Stimulated activated CD4-positive, alpha-beta T cell treated with anti-CD3 and anti-CD28 coated beads, Interleukin-4, amount 100 ng/mL, for 48 hours (primary cell): Measurements from ENCODE around the gene DLL1.
A peak's percentile ranks its signal among the peaks of the same experiment; 100 is the strongest.

Source experiments
- DNase-seq, 2 donors: peaks; one replicate each; pipeline ENCODE4 v3.0.0-alpha.2; 2020; ENCODE audit warnings: low read depth in 2 of 2

DLL1 gene

DNA sequence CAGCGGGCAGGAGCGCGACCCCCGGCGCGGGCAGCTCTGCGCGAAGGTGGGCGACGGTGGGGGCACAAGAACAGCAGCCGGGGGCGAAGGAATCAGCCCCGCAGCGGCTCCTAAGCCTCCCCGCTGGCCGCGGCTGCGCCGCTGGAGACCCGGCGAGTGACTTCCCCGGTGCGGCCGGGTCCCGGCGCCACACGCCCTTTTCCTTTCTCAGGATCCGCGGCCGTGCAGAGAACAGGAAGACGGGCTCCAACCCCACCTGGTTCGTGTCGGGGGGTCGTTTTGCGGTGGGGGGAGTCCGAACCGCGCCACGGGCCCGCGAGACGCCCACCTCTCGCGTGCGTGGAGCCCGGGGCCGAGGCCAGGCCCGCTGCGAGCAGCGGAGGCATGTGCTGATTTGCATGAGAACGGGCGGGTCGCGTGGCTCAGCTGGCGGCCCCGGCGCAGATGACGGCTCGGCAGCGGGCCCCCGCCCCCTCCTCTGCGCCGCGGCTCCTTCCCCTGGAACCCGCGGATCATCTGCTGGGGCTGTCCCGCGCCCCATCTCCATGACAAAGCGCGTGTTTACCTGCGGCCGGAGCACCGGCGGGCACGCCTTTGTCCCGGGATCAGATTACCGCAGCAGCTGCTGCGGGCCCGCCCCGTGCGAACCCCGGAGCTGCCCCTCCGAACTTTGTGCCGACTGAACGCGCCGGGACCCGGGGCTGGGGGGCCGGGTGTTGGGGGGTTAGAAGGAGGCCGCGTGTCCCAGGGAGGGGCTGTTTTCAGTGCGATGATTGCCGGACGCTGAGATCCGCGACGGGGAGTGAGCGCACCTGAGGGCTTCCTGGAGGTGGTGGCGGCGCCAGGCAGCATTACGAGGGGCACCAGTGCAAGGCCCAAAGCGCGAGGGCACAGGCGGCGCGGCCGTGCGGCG lies 4.9 kb upstream of the DLL1 start:
- peak in 1 of 2 donors; percentile 43 for DNase-seq

DNA sequence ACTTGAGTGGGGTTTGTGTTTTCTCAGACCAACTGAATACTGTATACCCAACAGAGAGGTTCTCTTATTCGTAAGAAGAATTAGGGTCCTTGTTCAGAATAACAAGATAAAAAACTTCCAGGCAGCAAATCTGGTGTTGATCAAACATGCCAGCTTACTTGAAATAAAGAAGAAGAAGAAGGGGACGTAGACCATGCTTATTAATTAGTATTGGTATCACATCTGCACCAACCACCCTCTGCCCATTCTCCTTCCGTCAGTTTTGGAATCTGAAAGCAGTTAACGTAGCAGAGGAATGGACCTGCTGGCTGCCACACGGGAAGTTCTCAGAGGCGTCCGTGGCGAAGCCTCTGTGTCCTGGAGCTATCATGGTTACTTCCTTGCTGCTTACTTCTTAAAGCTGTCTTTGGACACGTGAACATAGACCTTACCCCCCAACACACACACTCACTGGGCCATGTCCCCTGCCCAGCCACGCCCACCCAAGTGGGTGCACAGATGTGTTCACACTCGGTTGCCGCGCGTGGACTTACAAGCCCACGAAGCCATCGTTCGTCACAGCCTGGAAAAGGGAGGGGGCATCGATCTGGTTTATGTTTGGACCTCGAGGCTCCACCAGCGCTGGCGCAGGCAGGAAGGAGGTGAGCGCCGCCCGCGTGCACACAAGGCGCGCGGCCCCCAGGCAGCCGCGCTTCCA lies 4.1 kb upstream of the DLL1 start:
- no peak for DNase-seq

DNA sequence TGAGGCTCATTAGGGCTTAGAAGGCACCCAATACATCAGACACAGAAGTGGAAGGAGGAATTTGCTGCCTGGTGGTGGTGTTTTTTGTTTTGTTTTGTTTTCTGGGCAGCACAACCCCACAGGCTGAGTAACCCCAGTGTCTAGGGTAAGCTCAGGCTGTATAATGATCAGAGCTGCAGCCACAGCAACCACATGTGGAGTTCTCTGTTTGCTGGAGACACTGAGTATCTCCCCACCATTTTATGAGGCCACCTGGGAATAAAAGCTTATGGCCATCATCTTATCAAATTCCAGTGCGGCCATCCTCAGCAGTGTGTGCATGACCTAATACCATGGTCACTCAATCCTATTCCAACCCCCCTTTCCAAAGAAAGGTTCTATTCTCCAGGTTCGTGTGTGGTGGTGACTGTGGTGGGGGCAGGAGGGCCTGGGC lies 3.4 kb upstream of the DLL1 start:
- DNase-seq = no peak

DNA sequence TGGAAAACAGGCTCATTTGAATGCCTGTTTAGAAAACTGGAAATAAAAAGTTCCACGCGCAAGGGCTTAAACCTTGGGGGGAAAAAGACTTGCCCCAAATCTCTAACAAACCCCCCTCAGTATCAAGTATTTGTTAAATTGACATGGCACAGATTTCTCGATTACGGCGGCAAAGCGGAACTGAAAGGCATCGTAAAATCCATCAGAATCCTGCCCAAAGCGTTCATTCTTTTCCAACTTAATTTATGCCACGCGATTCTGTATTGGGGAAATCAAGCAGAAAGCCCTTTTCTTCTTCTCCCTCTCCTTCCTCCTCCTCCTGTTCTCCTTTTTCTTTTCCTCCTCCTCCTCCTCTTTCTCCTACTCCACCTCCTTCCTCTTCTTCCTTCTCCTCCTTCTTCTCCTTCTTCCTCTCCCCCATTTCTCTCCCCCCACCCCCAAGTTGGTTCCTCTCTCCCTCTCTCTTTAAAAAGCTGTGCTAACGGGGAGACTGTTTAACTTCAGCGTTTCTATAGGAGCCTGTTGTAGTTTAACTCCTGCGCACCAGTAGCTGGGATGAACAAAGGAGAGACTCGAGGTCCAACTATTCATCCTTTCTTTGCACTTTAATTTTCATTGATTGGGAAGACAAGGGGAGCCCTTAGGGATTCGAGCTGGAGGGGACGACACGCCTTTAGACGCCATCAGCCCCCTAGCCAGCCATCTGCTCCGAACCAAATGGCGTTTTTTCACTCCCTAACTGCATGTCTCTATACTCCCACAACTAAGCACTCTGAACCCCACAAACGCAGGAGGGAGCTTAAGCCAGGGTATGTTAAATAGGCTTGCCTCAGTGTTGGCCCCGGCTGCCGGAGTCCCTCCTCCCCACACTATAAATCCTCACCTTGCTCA lies 2.7 kb upstream of the DLL1 start:
- no peak for DNase-seq

DNA sequence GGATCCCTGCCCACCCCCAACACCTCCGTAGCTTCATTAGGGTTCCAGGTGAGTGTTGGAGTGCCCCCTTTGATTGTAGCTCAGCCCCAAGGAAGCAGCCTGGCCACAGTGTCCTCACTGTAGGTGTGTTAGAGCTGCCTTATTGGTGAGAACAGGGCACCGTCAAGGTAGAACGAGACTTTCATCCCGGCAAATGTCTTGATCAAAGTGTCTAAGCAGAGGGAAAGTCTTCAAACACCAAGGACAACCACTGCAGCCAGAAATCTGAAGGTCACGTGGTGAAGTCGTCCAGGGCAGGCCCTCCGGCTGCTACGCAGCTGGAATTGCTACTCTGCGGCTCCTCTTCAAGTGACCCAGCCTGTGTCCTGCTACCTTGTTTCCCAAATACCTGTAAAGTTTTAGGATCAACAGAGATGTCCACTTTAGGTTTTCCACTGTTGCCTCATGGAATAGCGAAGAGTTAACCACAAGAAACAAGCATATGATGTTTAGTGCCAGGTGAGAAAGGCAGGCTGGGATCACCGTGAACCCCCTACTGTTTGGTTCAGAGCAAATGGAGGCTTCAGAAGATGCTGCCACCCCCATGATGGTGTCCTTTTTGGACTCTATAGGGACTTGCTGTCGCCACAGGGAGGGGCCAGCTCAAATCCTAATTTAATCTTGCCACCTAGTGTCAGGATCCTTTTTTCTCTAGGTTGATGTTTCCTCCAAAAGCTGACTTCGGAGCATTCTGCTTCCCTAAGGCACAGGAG lies 1.7 kb upstream of the DLL1 start:
- DNase-seq = no peak

DNA sequence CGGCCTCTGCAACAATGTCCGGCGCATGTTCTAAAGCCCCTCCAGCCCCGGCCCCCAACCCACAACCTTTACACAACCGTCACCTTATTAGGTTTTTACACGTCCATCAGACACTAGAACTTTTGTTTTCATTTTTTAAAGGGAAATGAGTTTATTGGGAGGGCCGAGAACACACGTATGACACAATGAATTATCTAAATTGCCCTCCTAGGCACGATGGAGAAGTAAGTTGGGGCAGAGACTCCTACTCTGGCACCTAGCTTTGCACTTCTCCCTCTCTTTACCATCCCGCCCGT lies 1.2 kb upstream of the DLL1 start:
- no peak for DNase-seq

DNA sequence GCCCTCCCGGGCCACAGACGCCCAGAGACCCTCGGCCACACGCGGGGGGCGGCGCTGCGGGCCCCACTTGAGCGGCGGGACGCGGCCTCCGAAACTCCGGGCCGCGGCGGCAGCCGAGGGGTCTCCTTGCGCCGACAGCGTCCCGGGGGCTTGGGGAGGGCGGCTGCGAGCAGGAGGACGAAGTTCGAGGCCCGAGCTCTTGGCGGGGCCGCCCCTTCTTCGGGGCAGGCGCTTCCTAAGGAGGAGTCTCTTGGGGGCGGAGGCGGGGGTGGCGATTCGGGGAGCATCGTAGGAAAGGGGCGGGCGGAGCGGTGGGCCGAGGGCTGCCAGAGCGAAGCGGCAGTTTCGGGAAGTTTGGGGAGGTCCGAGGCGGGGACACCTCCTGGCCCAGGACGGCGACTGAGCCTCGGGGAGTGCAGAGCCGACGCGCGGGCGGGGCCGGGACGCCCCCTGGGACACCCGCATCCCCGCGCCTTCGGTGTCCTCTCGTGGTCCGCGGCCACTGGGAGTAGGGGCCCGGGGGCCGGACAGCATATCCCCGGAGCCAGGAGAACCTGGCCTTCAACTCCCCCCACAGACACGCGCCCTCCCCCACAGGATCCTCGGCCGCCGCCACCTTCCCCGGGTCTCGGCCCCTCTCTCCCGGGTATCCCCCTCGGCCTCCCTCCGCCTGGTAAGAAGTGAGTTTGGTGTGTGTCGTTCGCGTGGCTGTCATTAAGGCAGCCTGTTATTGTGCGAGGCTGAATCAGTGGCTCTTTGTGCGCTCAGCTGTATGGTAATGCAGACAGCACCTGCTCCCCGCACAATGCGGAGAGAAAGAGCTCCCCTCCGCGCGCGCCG lies 613 bp upstream of the DLL1 start:
- DNase-seq = no peak

DNA sequence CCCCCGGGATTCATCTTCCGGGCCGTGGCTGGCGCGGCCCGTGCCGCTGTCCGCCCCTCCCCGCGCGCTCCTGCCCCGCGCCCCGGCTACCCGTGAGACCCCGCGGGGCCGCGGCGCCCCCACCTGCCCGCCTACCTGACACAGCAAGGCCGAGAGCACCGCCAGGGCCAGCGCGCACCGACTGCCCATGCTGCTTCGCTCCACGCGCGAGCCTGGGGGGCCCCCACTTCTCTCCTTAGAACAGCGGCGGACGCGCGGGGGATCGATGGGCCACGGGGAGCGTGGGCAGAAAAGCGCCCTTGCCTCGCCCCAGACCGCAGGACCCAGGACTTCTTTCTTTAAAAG lies 955 bp downstream of the DLL1 start:
- DNase-seq = no peak

DNA sequence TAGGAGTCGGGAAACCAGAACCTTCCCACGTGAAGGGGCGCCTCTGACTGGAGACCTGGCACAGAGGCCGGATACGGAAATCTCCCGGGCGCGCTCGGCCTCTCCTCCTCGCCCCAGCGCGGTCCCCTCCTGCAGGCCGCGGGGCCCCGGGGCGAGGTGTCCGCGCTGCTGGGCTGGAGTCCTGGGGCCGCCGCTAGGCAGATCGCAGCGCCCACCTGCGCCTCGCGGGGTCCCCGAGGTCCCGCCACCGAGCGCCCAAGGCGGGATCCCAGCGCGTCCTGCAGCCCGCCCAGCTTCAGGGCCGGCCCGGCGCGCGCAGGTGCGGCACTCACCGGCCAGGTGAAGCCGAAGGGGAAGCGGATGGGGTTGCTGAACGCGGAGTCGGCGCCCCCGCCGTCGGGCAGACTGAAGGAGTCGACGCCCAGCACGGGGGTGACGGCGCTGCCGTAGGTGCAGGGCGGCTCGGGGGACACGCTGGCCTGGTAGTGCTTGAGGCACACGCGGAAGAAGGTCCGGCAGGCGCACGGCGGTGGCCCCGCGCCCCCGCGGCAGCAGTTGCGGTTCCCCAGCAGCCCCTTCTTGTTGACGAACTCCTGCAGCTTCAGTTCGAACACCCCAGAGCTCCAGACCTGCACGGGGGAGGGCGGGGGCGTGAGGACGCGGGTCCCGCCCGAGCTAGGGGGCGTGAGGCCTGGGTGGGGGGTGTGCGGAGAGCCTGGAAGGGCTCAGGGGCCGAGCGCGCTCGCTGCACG lies 1.5 kb downstream of the DLL1 start:
- DNase-seq = no peak

DNA sequence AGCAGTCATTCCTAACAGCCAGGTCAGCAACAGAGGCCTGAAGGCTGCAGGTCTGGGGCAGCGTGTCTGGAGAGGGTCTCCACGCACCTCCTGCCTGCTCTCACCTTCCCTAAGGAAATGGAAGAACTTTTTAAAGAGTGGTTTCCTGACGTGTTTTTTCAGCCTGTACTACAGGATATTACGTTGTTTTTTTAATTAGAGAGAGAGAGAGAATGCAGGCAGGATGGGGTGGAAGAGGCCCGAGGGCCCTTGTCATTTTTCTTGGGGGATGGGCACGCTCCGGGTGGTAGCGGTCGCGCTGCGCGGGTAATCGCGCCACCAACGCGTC lies 2.1 kb downstream of the DLL1 start:
- no peak for DNase-seq

DNA sequence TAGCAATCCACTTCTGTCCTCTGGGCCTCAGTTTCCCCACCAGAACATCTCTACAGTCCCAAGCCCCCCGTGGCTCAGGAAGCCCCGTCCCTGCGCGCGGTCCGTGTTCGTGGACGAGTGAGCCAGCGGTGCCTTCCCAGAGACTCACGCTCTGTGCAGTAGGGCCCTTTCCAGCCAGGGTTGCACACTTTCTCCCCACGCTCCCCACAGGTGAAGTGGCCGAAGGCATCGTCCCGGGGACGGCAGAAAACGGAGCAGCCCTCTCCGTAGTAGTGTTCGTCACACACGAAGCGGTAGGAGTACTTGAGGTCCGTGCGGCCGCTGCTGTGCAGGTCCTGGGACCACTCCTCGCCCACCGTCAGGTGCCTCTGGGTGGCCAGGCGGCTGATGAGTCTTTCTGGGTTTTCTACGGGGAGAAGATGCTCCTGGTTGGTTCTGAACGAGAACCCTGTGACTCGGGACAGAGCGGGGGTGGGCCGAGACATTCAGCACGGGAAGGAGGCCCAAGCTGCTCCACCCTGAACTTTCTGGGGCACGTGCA lies 2.7 kb downstream of the DLL1 start:
- no peak for DNase-seq

DNA sequence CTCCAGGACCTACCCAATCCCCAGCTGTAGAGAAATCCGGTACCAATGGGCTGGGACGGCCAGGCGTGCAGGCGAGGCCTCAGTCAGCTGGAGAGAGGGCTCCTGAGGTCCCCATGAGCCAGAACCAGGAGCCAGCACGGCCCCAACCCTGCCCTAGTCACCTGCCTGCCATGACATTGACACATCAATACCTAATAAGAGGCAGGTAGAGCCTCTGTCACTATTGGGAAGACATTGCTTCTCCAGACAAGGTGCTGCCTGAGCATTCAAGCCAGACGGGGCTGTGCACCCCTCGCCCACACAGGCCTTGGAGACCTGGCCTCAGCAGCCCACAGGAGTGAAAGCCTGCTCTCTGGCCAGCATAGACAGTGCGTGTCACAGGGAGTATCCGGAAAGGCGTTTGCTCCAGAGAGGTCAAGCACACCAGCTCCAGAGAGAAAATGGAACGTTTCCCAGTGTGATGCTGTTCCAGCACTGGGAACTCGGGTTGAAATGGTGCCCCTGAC lies 3.5 kb downstream of the DLL1 start:
- no peak for DNase-seq

DNA sequence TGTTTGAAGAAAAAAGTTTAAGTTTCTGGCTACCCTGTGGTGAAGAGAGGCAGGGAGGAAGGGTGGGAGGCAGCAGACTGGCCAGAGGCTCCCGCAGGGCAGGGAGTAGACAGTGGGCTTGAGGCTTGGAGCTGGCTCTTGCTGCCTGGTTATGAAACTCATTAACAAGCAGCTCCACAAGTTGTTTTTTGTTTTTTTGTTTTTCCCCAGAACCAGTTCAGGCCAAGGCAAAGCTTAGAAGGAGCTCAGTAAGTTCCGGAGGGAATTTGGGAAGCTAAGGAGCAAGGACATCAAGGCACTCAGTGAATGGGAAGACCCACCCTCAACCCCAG lies 4.0 kb downstream of the DLL1 start:
- DNase-seq = no peak

DNA sequence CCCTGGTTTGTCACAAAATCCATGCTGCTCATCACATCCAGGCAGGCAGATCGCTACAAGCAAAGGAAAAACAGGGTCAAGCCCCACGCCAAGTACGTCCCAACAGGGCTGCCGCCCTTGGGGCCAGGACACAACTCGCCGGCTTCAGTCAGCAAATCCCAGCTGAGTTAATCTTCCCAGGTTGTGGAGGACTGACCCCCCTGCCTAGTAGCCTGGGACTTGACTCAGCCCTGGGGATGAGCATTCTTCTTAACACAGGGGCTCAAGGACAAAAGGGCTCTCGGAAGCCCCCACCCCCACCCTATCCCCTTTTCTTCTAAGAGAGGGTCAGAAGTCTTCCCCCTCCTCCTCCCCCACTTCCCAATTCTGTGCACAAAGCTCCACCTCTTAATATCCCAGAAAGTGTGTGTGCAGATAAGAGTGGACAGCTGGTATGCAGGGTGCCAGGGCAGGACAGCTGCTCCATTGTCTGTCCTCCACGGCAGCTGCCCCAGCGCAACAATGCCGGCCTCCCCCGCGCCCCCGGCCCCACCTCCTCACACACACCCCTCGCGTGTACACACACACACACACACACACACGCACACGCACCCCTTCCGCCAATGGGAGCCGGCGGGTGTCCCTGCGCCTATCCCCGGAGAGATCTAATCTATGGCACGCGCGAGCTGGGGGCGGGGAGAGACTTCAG lies 4.5 kb downstream of the DLL1 start:
- no peak for DNase-seq

DNA sequence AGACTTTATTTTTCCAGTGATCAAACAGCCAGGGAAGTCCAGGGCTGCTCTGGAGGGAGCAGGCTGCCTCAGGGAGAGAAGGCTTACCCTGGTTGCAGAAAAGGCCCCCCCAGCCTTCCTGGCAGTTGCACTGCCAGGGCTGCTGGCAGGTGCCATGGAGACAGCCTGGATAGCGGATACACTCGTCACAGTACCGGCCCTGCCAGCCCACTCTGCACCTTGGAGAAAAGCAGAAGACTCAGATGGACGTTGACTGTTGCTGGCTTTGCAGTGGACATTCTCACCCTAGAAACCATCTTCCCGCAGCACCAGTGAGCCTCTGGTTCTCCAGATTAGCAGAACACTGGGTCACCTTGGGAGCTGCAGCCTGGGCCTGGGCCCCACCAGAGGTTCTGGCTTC lies 5.4 kb downstream of the DLL1 start:
- no peak for DNase-seq

DNA sequence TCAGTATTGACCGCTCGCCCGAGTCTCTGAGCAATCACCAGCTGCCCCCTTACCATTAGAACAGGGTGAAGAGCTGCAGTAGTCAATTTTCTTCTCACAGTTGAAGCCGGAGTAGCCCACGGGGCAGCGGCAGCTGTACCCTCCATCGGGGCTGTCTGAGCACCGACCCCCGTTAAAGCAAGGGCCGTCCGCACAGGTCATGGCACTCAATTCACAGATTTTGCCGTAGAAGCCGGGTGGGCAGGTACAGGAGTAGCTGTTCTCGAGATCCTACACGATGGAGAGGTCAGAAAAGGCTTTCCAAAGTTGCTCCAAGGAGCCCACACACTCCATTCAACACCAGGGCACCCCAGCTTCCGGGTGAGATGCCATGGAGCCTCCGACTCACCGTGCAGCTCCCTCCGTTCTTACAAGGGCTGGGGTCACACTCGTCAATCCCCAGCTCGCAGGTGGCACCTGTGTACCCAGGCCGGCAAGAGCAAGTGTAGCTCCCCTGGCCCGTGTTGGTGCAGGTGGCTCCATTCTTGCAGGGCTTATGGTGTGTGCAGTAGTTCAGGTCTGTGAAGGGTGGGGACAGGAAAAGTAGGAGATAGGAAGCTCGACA lies 5.9 kb downstream of the DLL1 start:
- no peak for DNase-seq

DNA sequence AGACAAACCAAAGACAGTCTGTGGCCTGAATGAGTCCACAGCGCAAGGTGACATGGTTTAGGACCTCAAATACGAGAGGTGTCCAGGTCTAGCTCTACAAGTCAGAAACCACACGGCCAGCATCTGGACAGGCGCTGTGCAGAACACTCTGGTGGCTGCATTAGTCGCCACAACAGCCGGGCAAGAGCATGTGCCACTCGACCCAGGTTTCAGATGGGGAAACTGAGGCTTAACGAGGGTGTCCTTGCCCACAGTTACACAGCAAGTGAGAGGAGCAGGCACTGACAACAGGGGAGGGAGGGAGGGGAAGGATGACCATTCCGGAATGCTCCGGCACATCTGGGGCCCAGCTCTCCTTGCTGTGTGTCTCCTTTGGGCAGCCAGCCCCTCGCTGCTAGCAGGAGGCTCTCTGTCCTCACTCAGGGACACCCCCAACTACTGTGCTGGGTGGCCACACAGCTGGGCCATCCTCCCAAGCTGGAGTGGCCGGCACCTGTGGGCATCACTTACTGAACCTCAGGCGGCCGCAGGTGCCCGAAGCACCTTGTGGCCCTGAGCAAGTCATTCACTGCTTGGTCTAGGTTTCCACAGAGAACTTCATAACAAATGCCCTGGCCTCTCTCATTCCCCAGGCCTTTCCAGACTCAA lies 6.6 kb downstream of the DLL1 start:
- DNase-seq = no peak
